HepG2 (cell line): Measurements from ENCODE around the gene TAF13. TPM values are rescaled to one million over a fixed set of nuclear protein-coding genes. Genes with fewer than 3 reads are reported as not detected.

Experiments used
- FIP1L1 ChIP-seq: fragments of 200-400 bp; formaldehyde crosslinking; IDR thresholded peaks from 2 replicates; pipeline ENCODE4 v1.6.1; 2018; ENCODE audit warnings: low read depth, mild to moderate bottlenecking, low read length, moderate library complexity, borderline replicate concordance; ENCODE audit not compliant: insufficient read depth
- KAT7 ChIP-seq: IDR thresholded peaks from 2 replicates; pipeline ENCODE4 v1.6.1; 2018; ENCODE audit warnings: borderline replicate concordance, missing compliant biosample characterization
- KMT2A ChIP-seq: sonication (generic); formaldehyde crosslinking; IDR thresholded peaks from 2 replicates; pipeline ENCODE4 v1.4.0; 2020; ENCODE audit warnings: missing genetic modification reagents
- MAFG ChIP-seq: sonication (generic); formaldehyde crosslinking; IDR thresholded peaks from 2 replicates; pipeline ENCODE4 v1.5.1; 2020; ENCODE audit warnings: mild to moderate bottlenecking, missing genetic modification reagents
- PATZ1 ChIP-seq: sonication (generic); formaldehyde crosslinking; IDR thresholded peaks from 2 replicates; pipeline ENCODE4 v1.4.0; 2020; ENCODE audit warnings: missing genetic modification reagents
- PAWR ChIP-seq: sonication (generic); formaldehyde crosslinking; IDR thresholded peaks from 2 replicates; pipeline ENCODE4 v1.4.0; 2020; ENCODE audit warnings: missing genetic modification reagents, mild to moderate bottlenecking, borderline replicate concordance
- SAFB2 ChIP-seq: sonication (generic); formaldehyde crosslinking; IDR thresholded peaks from 2 replicates; pipeline ENCODE4 v1.5.1; 2020; ENCODE audit warnings: missing genetic modification reagents, low read depth, mild to moderate bottlenecking, borderline replicate concordance
- YY1 ChIP-seq: IDR thresholded peaks from 2 replicates; pipeline ENCODE4 v1.6.1; 2011; ENCODE audit warnings: low read length, low read depth, moderate library complexity, mild to moderate bottlenecking; ENCODE audit not compliant: insufficient read depth, insufficient replicate concordance
- ZMYM4 ChIP-seq: sonication (generic); formaldehyde crosslinking; IDR thresholded peaks from 2 replicates; pipeline ENCODE4 v1.8.1; 2023; ENCODE audit warnings: mild to moderate bottlenecking, missing genetic modification reagents
- ZNF230 ChIP-seq: sonication (generic); formaldehyde crosslinking; IDR thresholded peaks from 2 replicates; pipeline ENCODE4 v1.4.0; 2020; ENCODE audit warnings: mild to moderate bottlenecking, missing genetic modification reagents
- ZNF260 ChIP-seq: sonication (generic); formaldehyde crosslinking; IDR thresholded peaks from 2 replicates; pipeline ENCODE4 v1.4.0; 2020; ENCODE audit warnings: missing genetic modification reagents, low read depth, mild to moderate bottlenecking, borderline replicate concordance
- ZNF7 ChIP-seq: IDR thresholded peaks from 2 replicates; pipeline ENCODE4 v1.6.1; 2016; ENCODE audit warnings: missing biosample characterization, missing genetic modification reagents
- ZNF878 ChIP-seq: sonication (generic); formaldehyde crosslinking; IDR thresholded peaks from 2 replicates; pipeline ENCODE4 v1.8.1; 2023; ENCODE audit warnings: mild to moderate bottlenecking, missing genetic modification reagents, moderate library complexity
- ZSCAN29 ChIP-seq: sonication (generic); formaldehyde crosslinking; conservative IDR thresholded peaks from 2 replicates; pipeline ENCODE4 v1.4.0; 2020; ENCODE audit warnings: mild to moderate bottlenecking, missing genetic modification reagents
- polyA plus RNA-seq, 8 experiments: library from polyadenylated mRNA; depleted of rRNA in 3 of 8; stranded (reverse) in 7 of 8; unstranded in 1 of 8; fragments of >200 nt; fragmentation: Illumina TruSeq in 4 of 8; extraction: Trizol in 4 of 8; gene quantifications; 2 replicates each; pipeline versions ENCODE4 v1.2.1 to v1.2.3, GENCODE V29; 2011 to 2016; ENCODE audit warnings: low read depth in 4 of 8, missing spikeins in 1 of 8, mixed read lengths in 1 of 8; ENCODE audit not compliant: insufficient read depth in 1 of 8
- total RNA-seq, 5 experiments: library from RNA; depleted of rRNA; stranded (reverse); fragments of >200 nt; fragmentation: Illumina TruSeq; extraction: Trizol; gene quantifications; 2 replicates each; pipeline ENCODE4 v1.2.3, GENCODE V29; 2016; ENCODE audit warnings: low read depth in 1 of 5
- TF ChIP-seq, protein P1 (sequence below): sonication (generic); formaldehyde crosslinking; IDR thresholded peaks from 2 replicates; pipeline ENCODE4 v1.4.0; 2020; ENCODE audit warnings: missing genetic modification reagents
- TF ChIP-seq, protein P2 (sequence below): sonication (generic); formaldehyde crosslinking; IDR thresholded peaks from 2 replicates; pipeline ENCODE4 v1.4.0; 2020; ENCODE audit warnings: mild to moderate bottlenecking, missing genetic modification reagents

The TAF13 gene
- total and polyA plus RNA-seq, 2 of the 13 experiments (the other 11 are each of a cell fraction or from before 2014, with no cell fraction given): 11.5 to 36.3 TPM

GRCh38 chr1:109041621-109042468 is 34.0 kb downstream of the TAF13 start, which contains the start of gene WDR47 (continued):
- TF ChIP-seq, protein P1, sequence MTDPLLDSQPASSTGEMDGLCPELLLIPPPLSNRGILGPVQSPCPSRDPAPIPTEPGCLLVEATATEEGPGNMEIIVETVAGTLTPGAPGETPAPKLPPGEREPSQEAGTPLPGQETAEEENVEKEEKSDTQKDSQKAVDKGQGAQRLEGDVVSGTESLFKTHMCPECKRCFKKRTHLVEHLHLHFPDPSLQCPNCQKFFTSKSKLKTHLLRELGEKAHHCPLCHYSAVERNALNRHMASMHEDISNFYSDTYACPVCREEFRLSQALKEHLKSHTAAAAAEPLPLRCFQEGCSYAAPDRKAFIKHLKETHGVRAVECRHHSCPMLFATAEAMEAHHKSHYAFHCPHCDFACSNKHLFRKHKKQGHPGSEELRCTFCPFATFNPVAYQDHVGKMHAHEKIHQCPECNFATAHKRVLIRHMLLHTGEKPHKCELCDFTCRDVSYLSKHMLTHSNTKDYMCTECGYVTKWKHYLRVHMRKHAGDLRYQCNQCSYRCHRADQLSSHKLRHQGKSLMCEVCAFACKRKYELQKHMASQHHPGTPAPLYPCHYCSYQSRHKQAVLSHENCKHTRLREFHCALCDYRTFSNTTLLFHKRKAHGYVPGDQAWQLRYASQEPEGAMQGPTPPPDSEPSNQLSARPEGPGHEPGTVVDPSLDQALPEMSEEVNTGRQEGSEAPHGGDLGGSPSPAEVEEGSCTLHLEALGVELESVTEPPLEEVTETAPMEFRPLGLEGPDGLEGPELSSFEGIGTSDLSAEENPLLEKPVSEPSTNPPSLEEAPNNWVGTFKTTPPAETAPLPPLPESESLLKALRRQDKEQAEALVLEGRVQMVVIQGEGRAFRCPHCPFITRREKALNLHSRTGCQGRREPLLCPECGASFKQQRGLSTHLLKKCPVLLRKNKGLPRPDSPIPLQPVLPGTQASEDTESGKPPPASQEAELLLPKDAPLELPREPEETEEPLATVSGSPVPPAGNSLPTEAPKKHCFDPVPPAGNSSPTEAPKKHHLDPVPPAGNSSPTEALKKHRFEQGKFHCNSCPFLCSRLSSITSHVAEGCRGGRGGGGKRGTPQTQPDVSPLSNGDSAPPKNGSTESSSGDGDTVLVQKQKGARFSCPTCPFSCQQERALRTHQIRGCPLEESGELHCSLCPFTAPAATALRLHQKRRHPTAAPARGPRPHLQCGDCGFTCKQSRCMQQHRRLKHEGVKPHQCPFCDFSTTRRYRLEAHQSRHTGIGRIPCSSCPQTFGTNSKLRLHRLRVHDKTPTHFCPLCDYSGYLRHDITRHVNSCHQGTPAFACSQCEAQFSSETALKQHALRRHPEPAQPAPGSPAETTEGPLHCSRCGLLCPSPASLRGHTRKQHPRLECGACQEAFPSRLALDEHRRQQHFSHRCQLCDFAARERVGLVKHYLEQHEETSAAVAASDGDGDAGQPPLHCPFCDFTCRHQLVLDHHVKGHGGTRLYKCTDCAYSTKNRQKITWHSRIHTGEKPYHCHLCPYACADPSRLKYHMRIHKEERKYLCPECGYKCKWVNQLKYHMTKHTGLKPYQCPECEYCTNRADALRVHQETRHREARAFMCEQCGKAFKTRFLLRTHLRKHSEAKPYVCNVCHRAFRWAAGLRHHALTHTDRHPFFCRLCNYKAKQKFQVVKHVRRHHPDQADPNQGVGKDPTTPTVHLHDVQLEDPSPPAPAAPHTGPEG (CRISPR knock-in tag): 0 out of 2 replicates have a peak, but pooled peaks have one; percentile 18
- TF ChIP-seq PATZ1 (CRISPR knock-in tag) (peak; percentile 38; the same call in 1 of the 2 replicates), SAFB2 (CRISPR knock-in tag) (0 out of 2 replicates have a peak, but pooled peaks have one; percentile 56), KAT7 (CRISPR knock-in tag) (peak; percentile 68; the same call in 1 of the 2 replicates), ZMYM4 (peak; percentile 70; the same call in 1 of the 2 replicates), ZSCAN29 (CRISPR knock-in tag) (no peak), FIP1L1 (no peak), KMT2A (CRISPR knock-in tag) (peak; percentile 82), ZNF260 (no peak), MAFG (CRISPR knock-in tag) (no peak), ZNF230 (CRISPR knock-in tag) (no peak; the same call in 1 of the 2 replicates), ZNF7 (CRISPR knock-in tag) (0 out of 2 replicates have a peak, but pooled peaks have one; percentile 6), ZNF878 (CRISPR knock-in tag) (no peak), YY1 (peak; percentile 33), PAWR (CRISPR knock-in tag) (no peak)
- TF ChIP-seq, protein P2, sequence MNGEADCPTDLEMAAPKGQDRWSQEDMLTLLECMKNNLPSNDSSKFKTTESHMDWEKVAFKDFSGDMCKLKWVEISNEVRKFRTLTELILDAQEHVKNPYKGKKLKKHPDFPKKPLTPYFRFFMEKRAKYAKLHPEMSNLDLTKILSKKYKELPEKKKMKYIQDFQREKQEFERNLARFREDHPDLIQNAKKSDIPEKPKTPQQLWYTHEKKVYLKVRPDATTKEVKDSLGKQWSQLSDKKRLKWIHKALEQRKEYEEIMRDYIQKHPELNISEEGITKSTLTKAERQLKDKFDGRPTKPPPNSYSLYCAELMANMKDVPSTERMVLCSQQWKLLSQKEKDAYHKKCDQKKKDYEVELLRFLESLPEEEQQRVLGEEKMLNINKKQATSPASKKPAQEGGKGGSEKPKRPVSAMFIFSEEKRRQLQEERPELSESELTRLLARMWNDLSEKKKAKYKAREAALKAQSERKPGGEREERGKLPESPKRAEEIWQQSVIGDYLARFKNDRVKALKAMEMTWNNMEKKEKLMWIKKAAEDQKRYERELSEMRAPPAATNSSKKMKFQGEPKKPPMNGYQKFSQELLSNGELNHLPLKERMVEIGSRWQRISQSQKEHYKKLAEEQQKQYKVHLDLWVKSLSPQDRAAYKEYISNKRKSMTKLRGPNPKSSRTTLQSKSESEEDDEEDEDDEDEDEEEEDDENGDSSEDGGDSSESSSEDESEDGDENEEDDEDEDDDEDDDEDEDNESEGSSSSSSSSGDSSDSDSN (CRISPR knock-in tag): peak; percentile 70; the same call in 1 of the 2 replicates
